HFFc6 (cell line): ENCODE measurements around the gene TNNT2. TPM values are rescaled to one million over a fixed set of nuclear protein-coding genes. Genes with fewer than 3 reads are reported as not detected.

ENCODE experiments used
- DNase-seq: peaks from one replicate; pipeline ENCODE4 v3.0.0-alpha.2; 2018
- H3K27ac Mint-ChIP-seq: 2 replicates; pipeline ENCODE4 v1.8.0; 2020; ENCODE audit warnings: mild to moderate bottlenecking, mixed read lengths
- H3K27me3 Mint-ChIP-seq: 2 replicates; pipeline ENCODE4 v1.8.0; 2021; ENCODE audit warnings: mild to moderate bottlenecking, moderate library complexity, mixed read lengths; ENCODE audit not compliant: insufficient read depth
- H3K36me3 Mint-ChIP-seq: 2 replicates; pipeline ENCODE4 v1.8.0; 2021; ENCODE audit warnings: low read depth, mixed read lengths
- H3K4me1 Mint-ChIP-seq: 2 replicates; pipeline ENCODE4 v1.8.0; 2020; ENCODE audit warnings: low read depth, mixed read lengths
- H3K4me3 Mint-ChIP-seq: 2 replicates; pipeline ENCODE4 v1.8.0; 2020; ENCODE audit warnings: mild to moderate bottlenecking, moderate library complexity, mixed read lengths
- H3K9me3 Mint-ChIP-seq: 2 replicates; pipeline ENCODE4 v1.8.0; 2020; ENCODE audit warnings: mild to moderate bottlenecking, mixed read lengths
- total RNA-seq, 6 experiments: library from RNA; stranded (reverse); fragmentation: NEBNext Ultra II Directional; extraction: Animal tissue kit (Norgen Biotek cat#: 25700); gene quantifications; 2 replicates in 1 of 6; 3 replicates in 5 of 6; pipeline ENCODE4 v1.2.3, GENCODE V29; 2021
- TF ChIP-seq, protein P1 (sequence below): fragments of 200-600 bp; sonication (generic); IDR thresholded peaks from 2 replicates; pipeline ENCODE4 v1.5.0; 2021; ENCODE audit warnings: antibody characterized with exemption, mild to moderate bottlenecking

The TNNT2 gene
- total RNA-seq, 6 experiments from 2014 or later, result not detected

GRCh38 chr1:201310986-201311355 lies 66.5 kb downstream of the TNNT2 start:
- Mint-ChIP-seq H3K27me3 (peaks cover 55% of the 10 kb centered on the region), H3K9me3 (no peaks in the 10 kb centered on the region), H3K27ac (no peak overlapping the region), H3K36me3 (no peaks in the 10 kb centered on the region), H3K4me3 (no peak overlapping the region), H3K4me1 (peaks cover 15% of the 10 kb centered on the region; the same call in 1 of the 2 replicates)
- TF ChIP-seq, protein P1, sequence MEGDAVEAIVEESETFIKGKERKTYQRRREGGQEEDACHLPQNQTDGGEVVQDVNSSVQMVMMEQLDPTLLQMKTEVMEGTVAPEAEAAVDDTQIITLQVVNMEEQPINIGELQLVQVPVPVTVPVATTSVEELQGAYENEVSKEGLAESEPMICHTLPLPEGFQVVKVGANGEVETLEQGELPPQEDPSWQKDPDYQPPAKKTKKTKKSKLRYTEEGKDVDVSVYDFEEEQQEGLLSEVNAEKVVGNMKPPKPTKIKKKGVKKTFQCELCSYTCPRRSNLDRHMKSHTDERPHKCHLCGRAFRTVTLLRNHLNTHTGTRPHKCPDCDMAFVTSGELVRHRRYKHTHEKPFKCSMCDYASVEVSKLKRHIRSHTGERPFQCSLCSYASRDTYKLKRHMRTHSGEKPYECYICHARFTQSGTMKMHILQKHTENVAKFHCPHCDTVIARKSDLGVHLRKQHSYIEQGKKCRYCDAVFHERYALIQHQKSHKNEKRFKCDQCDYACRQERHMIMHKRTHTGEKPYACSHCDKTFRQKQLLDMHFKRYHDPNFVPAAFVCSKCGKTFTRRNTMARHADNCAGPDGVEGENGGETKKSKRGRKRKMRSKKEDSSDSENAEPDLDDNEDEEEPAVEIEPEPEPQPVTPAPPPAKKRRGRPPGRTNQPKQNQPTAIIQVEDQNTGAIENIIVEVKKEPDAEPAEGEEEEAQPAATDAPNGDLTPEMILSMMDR, result no peak
- no peak for DNase-seq

DNA sequence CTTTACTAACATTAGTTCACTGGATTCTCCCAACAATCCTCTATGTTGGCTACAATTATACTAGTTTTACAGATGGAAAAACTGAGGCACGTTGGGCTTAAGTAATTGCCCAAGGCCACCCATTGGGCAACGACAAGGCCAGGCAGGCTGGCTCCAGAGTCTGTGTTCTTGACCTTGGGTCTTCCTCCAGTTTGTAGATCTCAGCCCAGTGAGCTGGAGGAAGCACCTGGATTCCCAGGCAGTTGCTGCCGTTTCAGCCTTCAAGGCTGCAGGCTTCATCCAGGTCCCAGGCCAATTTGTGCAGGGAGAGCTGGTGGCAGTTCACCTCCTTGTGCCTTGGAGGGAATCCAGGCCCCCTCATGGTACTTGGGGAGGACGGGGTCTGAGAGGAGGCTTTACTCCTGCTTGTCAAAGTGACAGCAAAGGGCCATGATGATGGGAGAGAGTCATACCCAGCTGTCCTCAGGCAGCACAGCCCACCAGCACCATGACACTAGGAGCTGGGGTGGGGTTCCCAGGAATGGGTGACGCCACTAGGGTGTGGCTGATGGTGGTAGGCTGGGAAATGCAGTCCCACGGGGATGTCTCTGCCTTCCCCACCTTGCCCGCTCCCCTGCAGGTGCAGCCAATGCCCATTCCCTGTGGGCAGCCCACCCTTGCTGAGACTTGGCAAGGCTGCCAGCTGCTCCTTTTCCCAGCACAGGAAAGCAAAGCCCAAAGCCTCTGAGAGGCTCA lies 67.1 kb downstream of the TNNT2 start:
- Mint-ChIP-seq H3K27me3 (peaks cover 54% of the 10 kb centered on the region), H3K4me3 (no peak overlapping the region), H3K9me3 (no peaks in the 10 kb centered on the region), H3K4me1 (peaks cover 15% of the 10 kb centered on the region; the same call in 1 of the 2 replicates), H3K36me3 (no peaks in the 10 kb centered on the region), H3K27ac (no peak overlapping the region)
- TF ChIP-seq, protein P1, result no peak
- no peak for DNase-seq

DNA sequence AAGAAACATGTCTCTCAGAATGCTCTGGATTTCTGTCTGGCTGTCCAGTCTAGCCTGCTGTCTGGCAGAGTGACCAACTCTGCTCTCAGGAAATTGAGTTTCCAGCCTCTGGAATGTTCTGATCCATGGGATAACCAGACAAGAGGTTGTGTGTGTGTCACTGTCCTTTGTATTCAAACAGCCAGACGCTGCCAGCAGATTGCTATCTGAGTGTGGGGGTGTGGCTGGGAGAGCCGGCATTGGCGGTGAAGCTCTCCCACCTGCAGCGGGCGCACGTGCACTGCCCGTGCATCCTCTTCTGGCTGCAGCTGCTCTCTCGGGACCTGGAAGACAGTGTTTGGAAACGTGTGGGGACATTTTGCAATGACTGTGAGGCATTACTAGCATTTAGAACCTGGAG lies 68.1 kb downstream of the TNNT2 start:
- H3K4me3 Mint-ChIP-seq, result no peak overlapping the region
- H3K36me3 Mint-ChIP-seq, result no peaks in the 10 kb centered on the region
- TF ChIP-seq, protein P1, result no peak; the same call in 1 of the 2 replicates
- H3K27ac Mint-ChIP-seq, result no peak overlapping the region
- H3K27me3 Mint-ChIP-seq, result peaks cover 45% of the 10 kb centered on the region
- H3K9me3 Mint-ChIP-seq, result no peaks in the 10 kb centered on the region
- DNase-seq, result peak; percentile 72
- H3K4me1 Mint-ChIP-seq, result peaks cover 15% of the 10 kb centered on the region; the same call in 1 of the 2 replicates

Other genes with a start within 250 kb of the TNNT2 start
- 10 to 100 TPM; 60.3 to 72.7 (median 64.9) TPM for gene TMEM9, start 223.2 kb downstream of the TNNT2 start, total RNA-seq
- gene IGFN1, start 186.9 kb downstream of the TNNT2 start, total RNA-seq, result not detected
- gene PKP1, start 94.2 kb downstream of the TNNT2 start, total RNA-seq, result not detected
- not detected for gene LAD1, start 21.6 kb upstream of the TNNT2 start, total RNA-seq
- gene TNNI1, start 44.0 kb upstream of the TNNT2 start, total RNA-seq, result not detected
- 100 to 1,000 TPM; 101 to 113 (median 108) TPM for gene PHLDA3, start 91.5 kb upstream of the TNNT2 start, total RNA-seq
- 100 to 1,000 TPM; 540 to 614 (median 577) TPM for gene CSRP1, start 129.4 kb upstream of the TNNT2 start, total RNA-seq
- 10 to 100 TPM; 72.9 to 88.0 (median 78.4) TPM for gene NAV1, start 161.4 kb upstream of the TNNT2 start, total RNA-seq